Head of caudate nucleus (tissue), 42 donors: ENCODE data around the gene SLC2A6.

Source experiments
- DNase-seq, 42 donors: peaks; one replicate each; pipeline versions ENCODE4 v3.0.0 to v3.0.0-alpha.2; 2020 to 2021; ENCODE audit warnings: mixed read lengths in 7 of 42
- intact Hi-C: fragments of 100-400 bp; cut with DNase I; formaldehyde crosslinking; loops from one replicate; pipeline ENCODE4 v1.15.0; 2022

SLC2A6 gene

DNA sequence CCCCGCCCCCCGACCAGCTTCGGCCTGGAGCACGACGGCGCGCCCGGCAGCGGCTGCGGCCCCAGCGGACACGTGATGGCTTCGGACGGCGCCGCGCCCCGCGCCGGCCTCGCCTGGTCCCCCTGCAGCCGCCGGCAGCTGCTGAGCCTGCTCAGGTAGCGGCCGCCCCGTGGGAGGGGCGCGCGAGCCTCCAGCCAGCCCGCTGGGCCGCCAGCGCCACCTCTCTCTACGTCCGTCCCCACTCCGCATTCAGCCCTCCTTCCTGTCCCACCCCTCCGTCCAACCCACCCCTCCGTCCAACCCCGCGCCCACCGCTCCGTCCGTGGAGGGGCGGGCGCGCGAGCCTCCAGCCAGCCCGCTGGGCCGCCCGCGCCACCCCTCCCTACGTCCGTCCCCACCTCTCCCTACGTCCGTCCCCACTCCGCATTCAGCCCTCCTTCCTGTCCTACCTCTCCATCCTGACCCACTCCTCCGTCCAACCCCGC lies 50.2 kb downstream of the SLC2A6 start:
- DNase-seq: no peak
- intact Hi-C loops: no loop called here

DNA sequence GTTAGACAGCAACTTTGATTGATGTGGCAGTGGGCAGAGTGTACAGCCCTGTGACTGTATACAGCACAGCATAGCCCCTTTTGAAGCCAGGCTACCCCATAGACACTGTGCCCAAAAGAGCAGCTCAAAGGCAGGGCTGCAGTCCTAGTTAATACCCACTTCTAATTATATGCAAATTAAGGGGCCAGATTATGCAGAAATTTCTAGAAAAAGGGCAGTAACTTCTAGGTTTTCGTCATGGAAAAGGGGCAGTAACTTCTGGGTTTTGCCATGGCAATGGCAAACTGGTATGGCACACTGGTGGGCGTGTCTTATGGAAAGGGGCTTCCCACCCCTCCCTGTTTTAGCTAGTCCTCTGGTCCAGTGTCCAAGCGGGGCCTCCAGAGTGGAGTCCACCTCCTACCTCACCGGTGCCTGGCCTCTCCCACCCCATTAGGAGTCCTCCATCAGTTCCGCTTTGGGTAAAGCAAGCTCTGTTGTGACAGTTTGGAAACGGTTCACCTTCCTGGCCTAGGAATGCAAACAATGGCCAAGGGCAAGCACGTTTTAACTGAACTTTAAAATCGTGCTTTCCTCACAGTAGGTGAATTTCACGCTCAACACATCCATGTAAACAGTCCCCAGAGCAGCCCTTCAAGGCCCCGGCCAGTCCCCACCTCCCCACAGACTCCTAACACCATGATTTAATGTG lies 51.1 kb downstream of the SLC2A6 start:
- no peak for DNase-seq
- intact Hi-C loops: no loop called here

DNA sequence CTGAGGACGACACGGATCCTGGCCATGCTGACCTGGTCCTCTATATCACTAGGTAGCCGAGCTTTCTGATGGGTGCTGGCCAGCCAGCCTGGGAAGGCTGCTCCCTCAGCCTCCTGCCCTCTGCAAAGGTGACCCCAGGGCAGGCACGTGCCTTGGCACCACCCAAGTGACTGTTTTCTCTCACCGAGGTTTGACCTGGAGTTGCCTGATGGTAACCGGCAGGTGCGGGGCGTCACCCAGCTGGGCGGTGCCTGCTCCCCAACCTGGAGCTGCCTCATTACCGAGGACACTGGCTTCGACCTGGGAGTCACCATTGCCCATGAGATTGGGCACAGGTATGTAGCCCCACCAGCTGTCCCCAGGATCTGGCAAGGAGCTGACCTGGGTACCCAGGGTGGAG lies 52.9 kb downstream of the SLC2A6 start:
- intact Hi-C loops: no loop called here
- no peak for DNase-seq

DNA sequence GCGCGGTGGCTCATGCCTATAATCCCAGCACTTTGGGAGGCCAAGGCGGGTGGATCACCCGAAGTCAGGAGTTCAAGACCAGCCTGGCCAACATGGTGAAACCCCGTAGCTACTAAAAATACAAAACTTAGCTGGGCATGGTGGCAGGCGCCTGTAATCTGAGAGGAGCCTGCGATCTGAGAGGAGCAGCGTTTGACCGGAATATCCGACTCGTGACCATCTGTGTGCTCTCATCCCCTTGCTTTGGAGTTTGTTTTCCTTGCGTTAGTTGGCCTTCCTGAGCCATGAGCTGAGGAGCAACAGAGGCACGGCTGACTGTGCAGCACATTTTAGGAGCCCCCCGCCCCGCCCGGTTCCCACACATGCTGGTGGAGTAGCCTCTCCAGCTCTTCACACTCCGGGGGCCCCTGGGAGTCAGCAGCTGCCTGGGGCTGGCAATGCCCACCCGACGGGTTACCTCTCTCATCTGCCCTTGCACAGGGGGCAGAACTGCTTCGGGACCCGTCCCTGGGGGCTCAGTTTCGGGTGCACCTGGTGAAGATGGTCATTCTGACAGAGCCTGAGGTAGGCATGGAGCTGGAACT lies 53.8 kb downstream of the SLC2A6 start:
- intact Hi-C loops: no loop called here
- no peak for DNase-seq

DNA sequence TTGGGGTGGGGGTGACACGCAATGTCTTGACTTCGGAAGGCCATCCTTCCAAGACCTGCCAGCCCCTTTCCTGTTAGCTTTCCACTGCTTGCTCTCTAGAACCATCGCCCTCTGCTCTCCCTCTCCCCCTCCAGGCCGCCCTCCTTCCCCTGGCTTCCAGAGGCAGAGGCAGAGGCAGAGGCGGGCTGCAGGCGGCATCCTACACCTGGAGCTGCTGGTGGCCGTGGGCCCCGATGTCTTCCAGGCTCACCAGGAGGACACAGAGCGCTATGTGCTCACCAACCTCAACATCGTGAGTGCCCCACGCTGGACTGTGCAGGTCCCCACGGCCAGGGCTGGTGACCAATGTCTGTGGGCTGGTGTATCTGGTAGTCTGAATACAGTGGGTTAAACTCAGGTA lies 54.7 kb downstream of the SLC2A6 start:
- intact Hi-C loops: no loop called here
- DNase-seq: no peak

DNA sequence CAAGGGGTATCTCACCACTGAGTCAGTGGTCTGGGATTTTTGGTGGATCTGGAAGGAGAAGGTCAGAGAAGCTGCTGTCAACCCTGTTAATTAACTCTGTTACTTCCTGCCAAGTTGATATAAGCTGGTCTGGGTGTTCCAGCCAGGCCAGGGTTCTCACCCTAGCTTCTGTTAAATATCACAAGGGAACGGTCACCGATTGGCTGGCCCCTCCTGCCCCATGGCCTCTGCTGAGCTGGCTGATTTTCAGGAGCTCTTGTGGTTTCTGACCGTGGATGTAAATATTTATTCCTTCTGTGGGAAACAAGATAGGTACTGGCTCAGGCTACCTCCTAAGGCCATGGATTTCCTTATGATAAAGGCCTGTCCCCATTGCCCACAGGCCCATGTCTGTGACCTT lies 55.7 kb downstream of the SLC2A6 start:
- intact Hi-C loops: no loop called here
- DNase-seq: no peak

DNA sequence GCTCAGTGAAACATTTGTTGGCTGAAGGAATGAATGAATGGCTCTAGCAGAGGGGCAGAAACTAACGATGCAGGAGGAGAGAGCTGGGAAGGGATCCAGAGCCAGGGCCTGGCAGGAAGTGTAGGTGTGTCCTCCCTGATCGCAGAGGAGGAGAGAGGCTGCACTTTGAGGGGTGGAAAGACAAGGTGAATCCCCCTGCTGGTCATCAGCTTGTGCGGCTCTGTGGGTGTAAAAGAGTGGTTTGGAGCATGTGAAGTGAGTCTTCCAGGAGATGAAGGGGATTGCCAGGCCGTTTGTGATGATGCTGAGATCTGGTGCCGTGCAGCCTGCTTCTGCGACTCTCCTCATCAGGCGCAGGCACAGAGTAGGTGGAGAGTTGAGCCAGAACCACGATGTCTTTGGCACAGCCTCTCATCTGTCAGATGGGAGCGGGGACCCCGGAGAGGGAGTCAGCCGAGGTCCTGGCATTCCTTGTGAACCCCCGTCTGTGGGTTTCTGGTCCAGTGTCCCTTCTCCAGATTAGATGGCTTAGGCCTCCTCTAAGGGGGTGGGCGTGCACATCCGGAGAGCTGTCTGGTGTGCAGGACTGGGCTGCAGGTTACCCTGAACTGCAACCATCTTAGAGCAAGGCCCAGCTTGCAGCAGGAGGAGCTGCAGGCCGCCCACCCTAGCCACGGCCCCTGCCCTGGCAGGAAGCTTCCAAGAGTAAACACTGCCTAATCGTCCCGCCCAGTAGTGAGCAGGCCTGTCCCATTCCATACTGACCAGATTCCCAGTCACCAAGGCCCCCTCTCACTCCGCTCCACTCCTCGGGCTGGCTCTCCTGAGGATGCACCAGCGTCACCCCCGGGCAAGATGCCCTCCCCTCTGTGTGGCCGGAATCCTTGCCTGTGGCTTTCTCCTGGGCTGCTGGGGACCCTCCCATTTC lies 57.0 kb downstream of the SLC2A6 start, which contains the start of gene ADAMTS13:
Gene ADAMTS13 (plus strand): TSS at position 753 of the 928 bp plus-strand sequence. CDS start 77 bp downstream, at position 830.
- intact Hi-C loops: no loop called here
- no peak for DNase-seq
